Peyer's patch (tissue), 4 donors: Measurements from ENCODE around the gene NEK4.

Experiments used
- POLR2A ChIP-seq, 2 donors: fragments of 450-650 bp; IDR thresholded peaks; one replicate each; pipeline ENCODE4 v1.5.1; 2017; ENCODE audit warnings: antibody characterized with exemption in 2 of 2, mild to moderate bottlenecking in 2 of 2, moderate library complexity in 2 of 2
- TF ChIP-seq, protein P1 (sequence below), 6 experiments: fragments of 450-650 bp in 4 of 6; fragments of 200-600 bp in 2 of 6; sonication (generic) in 1 of 6; IDR thresholded peaks; one replicate each; pipeline ENCODE4 v1.5.1; 2017 to 2019; ENCODE audit warnings: antibody characterized with exemption in 6 of 6, mild to moderate bottlenecking in 3 of 6, moderate library complexity in 1 of 6

- TF ChIP-seq POLR2A (IDR thresholded peaks at IDR 0.05): no peak
- TF ChIP-seq, protein P1, sequence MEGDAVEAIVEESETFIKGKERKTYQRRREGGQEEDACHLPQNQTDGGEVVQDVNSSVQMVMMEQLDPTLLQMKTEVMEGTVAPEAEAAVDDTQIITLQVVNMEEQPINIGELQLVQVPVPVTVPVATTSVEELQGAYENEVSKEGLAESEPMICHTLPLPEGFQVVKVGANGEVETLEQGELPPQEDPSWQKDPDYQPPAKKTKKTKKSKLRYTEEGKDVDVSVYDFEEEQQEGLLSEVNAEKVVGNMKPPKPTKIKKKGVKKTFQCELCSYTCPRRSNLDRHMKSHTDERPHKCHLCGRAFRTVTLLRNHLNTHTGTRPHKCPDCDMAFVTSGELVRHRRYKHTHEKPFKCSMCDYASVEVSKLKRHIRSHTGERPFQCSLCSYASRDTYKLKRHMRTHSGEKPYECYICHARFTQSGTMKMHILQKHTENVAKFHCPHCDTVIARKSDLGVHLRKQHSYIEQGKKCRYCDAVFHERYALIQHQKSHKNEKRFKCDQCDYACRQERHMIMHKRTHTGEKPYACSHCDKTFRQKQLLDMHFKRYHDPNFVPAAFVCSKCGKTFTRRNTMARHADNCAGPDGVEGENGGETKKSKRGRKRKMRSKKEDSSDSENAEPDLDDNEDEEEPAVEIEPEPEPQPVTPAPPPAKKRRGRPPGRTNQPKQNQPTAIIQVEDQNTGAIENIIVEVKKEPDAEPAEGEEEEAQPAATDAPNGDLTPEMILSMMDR (IDR thresholded peaks at IDR 0.05): no peak
These were observed 2.8 kb upstream of the NEK4 start for GRCh38 chr3:52773361-52774065.
